HG03378 (cell line): ENCODE results near the gene WWC2.
"Not testable (repeated sequence)": the region's sequence is repeated elsewhere in the genome, so short reads cannot be mapped to it uniquely, and the experiment has no call there.

Experiments used
- ATAC-seq: cut with Tn5 transposase; IDR thresholded peaks from one replicate; pipeline ENCODE4 v1.9.1; 2021; ENCODE audit warnings: mild to moderate bottlenecking, moderate library complexity; ENCODE audit not compliant: unreplicated experiment

Gene WWC2

GRCh38 chr4:183324056-183324455 lies 225.0 kb downstream of the WWC2 start:
- ATAC-seq = not testable (repeated sequence)

- no peak for ATAC-seq
These were observed 225.6 kb downstream of the WWC2 start for GRCh38 chr4:183324619-183325018.

- ATAC-seq = not testable (repeated sequence)
These were observed 227.3 kb downstream of the WWC2 start for GRCh38 chr4:183326387-183326786.

GRCh38 chr4:183326853-183327252 lies 227.8 kb downstream of the WWC2 start:
- ATAC-seq = no peak

GRCh38 chr4:183327827-183328226 lies 228.8 kb downstream of the WWC2 start:
- no peak for ATAC-seq

GRCh38 chr4:183328832-183329231 lies 229.8 kb downstream of the WWC2 start:
- ATAC-seq = no peak

GRCh38 chr4:183329244-183329643 lies 230.2 kb downstream of the WWC2 start:
- ATAC-seq = no peak

- ATAC-seq = no peak
These were observed 231.1 kb downstream of the WWC2 start for GRCh38 chr4:183329954-183330742.

GRCh38 chr4:183330841-183331240 lies 231.8 kb downstream of the WWC2 start:
- ATAC-seq = no peak

GRCh38 chr4:183332447-183332846 lies 233.4 kb downstream of the WWC2 start:
- no peak for ATAC-seq

GRCh38 chr4:183333202-183333601 lies 234.1 kb downstream of the WWC2 start:
- ATAC-seq = no peak

GRCh38 chr4:183333983-183334382 lies 234.9 kb downstream of the WWC2 start:
- ATAC-seq = no peak

- ATAC-seq = peak; percentile 52
These were observed 236.4 kb downstream of the WWC2 start for GRCh38 chr4:183335369-183335940.

GRCh38 chr4:183337349-183337748 lies 238.3 kb downstream of the WWC2 start:
- ATAC-seq = no peak

- ATAC-seq = no peak
These were observed 238.8 kb downstream of the WWC2 start for GRCh38 chr4:183337833-183338232.

GRCh38 chr4:183342541-183343533 lies 243.8 kb downstream of the WWC2 start:
- ATAC-seq = no peak

- ATAC-seq = no peak
These were observed 244.7 kb downstream of the WWC2 start for GRCh38 chr4:183343730-183344129.

- ATAC-seq = no peak
These were observed 245.6 kb downstream of the WWC2 start for GRCh38 chr4:183344523-183345255.

- ATAC-seq = no peak
These were observed 246.2 kb downstream of the WWC2 start for GRCh38 chr4:183345261-183345660.

- ATAC-seq = no peak
These were observed 248.1 kb downstream of the WWC2 start for GRCh38 chr4:183347146-183347545.

GRCh38 chr4:183347566-183347965 lies 248.5 kb downstream of the WWC2 start:
- no peak for ATAC-seq
